GM18517 (cell line): Measurements from ENCODE around the gene KCNQ4.

Source experiments
- ATAC-seq: cut with Tn5 transposase; IDR thresholded peaks from one replicate; pipeline ENCODE4 v1.9.1; 2021; ENCODE audit warnings: mild to moderate bottlenecking, moderate library complexity; ENCODE audit not compliant: unreplicated experiment

KCNQ4 gene

DNA sequence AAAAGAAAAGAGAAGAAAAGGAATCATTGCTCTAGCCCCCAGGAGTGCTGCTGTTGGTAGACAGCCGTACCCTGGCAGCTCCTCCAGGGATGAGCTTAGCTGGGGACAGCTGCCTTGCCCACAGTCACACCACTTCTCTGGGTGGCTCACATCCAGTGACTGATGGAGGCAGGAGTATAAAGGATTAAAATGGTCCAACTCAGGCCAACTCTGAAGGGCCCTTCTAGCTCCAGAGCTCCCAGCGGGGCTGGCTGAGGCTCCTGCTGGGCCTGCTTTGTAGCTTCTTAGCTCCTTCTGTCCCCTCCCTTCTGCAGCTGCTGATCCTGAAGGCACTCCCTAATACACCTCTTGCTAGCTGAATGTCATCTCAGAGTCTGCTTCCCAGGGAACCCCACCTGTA is 74.2 kb downstream of the KCNQ4 start:
- ATAC-seq, result no peak

DNA sequence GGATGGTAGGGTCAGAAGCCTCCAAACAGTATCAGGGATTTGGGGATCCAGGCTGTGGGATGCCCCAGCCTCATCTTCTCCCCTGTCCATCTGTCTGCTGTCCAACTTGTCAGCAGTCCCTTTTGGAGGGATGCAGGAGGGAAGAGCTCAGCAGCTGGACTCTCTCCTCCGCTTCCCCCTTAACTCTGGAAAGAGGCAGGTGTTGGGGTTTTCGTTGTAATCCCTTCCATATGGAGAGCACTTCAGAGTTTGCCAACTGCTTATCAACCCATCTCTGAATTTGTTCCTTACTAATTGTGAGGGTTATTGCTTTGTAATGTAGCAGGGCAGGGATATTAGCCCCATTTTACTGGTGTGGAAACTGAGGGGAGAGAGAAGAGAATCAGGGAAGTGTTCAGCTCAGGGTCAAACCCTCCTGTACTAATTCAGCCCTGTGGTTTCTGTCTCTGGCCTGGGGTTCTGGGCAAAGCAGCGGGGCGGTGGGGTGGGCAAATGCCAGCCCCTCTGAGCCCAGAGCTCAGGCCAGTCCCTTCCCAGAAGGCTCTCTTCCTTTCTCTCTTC is 75.3 kb downstream of the KCNQ4 start:
- no peak for ATAC-seq

DNA sequence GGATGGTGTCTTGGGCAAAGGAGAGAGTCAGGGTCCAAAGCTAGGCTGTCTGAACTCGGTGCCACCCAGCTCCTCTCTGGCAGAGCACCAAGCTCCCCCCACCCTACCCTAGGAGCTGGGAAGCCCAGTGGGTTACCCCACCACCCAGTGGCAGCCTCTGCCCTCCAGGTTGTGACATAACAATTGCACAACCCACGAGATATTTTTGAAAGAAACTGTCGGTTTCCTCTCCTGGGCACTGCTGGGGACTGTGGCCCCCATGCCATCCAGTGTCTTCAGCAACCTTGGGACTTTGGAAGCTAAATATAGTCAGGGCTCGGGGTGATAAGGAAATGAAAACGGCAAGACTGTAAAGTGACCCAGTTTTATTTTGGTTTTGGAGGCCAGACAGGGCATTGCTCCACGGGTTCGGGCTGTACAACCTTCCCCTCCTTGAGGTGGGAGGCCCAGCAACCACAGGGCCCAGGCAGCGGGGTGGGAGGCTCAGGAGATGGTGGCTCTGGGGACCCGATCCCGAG is 77.2 kb downstream of the KCNQ4 start:
- ATAC-seq, result no peak

DNA sequence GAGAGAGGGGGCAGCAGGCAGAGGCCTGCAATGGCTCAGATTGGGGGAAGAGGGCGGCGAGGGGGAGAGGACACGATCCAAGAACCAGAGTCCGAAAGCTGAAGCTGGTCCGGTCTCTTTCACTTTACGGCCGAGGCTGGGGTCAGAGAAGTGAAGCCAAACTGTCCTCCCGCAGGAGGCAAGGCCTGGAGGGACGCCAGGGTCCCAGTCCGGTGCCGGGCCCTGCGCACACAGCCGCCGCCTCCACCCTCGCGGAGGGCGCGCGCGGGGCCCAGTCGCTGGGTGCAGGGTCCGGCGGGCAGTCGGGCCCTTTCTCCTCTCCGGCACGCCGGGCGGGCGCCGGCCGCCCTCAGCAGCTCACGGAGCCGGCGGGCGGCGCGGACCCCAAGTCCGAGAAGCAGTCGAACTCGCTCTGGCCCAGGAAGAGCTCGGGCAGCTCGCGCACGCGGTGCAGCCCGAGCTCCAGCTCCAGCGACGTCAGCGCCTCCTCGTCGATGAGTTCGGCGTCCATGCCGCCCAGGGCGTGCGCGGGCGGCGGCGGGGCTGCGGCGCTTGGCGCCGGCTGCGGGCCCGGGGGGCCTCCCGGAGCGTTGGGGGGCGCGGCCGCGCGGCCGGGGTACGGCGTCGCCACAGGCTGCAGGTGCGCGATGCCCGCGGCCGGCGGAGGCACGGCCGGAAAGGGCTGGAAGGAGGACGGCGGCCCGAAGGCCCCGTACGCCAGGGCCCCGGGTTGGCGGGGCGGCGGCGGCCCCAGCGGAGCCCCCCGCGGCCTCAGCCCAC is 77.8 kb downstream of the KCNQ4 start:
- peak; percentile 5 for ATAC-seq

DNA sequence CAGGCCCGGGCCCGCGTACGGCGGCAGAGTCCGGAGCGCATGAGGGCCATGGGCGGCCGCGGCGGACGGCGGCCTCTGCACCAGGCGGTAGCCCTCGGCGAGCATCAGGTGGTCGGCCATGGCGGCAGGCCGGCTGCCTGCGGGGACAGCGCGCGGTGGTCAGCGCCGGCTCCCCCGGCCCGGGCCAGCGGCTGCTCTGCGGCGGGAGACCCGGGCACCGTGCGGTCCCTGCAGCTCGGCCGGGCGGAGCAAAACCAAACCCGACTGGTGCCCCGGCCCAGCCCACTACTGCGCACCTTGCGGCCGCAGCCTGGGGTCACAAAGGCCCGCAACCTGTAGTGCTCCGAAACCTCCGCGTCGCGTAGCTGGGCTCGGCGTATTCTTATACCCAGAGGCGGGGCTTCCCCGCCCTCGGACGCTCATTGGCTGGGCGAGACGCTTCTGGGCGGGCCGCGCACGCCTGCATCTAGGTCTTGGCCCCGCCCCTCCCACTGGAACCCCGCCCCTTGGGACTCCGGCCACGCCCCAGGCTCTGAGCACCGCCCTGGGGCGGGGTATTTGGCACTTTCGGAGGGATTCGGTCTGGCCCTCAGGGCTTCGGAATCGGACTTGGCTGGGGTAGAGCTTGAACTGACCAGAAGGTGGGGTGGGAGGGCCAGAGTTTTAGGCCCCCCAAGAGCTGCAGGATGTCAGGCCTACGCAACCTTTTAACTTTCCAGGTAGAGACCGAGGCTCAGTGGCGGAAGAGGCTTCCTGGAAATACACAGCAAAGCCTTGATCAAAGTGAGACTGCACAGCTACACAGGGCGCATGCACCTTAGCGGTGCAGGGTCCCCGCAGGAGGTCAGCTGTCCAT is 78.6 kb downstream of the KCNQ4 start, which contains the start of gene CITED4:
TSS of gene CITED4 (minus strand) at position 356 of the 856 bp plus-strand sequence. CDS start at position 120, 236 bp downstream.
- ATAC-seq, result peak; percentile 83

DNA sequence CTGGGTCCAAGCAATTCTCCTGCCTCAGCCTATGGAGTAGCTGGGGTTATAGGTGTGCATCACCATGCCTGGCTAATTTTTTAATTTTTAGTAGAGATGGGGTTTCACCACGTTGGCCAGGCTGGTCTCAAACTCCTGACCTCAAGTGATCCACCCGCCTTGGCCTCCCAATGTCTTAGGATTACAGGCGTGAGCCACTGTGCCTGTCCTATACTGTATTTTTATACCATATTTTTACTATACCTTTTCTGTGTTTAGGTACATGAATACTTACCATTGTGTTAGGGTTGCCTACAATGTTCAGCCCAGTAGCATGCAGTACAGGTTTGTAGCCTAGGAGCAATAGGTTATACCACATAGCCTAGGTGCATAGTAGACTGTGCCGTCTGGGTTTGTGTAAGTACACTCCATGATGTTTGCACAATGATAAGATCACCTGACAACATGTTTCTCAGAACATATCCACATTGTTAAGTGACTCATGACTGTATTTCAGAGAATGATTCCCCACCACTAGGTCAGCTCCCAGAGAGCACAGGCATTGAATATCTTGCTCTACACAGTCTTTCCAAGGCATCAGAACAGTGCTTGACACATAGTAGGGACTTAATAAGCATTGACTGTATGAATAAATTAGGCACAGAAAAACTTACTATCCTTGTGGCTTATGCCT is 84.6 kb downstream of the KCNQ4 start:
- no peak for ATAC-seq

DNA sequence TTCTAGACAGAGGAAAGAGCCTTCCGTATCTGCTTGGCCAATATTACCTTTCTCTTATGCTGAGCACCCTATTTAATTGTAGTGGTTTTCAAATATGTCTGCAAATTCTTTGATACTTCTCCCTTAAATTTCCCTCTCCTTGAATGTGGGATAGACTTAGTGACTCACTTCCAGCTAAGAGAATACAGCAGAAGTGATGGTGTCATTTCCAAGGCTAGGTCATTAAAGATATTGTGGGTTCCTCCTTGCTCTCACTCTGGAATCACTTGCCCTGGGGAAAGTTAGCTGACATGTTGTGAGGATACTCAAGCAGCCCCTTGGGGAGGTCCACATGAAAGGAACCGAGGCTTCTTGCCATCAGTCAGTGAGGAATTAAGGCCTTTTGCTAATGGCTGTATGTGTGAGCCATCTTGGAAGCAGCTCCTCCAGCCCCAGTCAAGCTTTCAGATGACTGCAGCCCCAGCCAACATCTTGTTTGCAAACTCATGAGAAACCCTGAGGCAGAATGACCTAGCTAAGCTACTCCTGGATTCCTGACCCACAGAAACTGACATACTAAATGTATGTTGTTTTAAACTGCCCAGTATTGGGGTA is 86.6 kb downstream of the KCNQ4 start:
- ATAC-seq, result no peak

DNA sequence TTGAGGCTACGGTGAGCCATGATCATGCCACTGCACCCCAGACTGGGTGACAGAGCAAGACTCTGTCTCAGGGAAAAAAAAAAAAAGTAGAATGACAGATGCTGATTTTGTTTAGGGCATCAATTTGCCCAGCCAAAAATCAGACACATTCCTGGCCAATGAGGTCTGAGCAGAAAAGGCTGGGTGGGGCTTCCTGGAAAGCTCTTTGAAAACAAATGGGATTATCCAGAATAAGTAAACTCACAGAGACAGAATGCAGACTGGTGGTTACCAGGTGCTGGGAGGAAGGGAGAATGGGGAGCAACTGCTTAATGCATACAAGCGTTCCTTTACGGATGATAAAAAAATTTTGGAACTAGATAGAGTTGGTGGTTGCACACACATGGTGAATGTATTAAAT is 88.7 kb downstream of the KCNQ4 start:
- no peak for ATAC-seq

DNA sequence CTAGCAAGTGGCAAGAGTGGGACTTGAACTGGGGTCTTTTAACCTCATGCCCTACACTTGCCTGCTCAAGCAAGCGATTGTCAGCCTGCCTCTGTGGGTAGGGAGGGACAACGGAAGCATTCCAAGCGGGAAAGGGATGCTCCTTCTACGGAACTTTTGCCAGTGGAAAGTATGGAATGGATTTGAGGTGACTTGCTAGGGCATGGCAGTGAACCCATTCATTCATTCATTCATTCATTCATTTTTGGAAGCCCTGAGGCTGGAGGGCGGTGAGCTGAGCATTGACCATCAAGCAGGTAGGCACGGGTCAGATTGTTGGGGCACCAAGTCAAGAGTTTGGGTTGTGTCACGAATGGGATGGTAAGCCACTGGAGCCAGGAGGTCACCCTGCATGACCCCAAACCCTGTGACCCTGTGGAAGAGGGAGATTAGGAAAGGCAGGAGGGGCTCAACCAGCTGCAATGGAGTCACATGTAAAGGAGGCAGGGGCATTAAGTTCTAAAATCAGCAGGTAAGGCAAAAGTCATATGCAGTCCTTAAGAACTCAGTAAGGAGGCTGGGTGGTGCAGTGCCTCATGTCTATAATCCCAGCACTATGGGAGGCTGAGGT is 90.4 kb downstream of the KCNQ4 start:
- no peak for ATAC-seq

DNA sequence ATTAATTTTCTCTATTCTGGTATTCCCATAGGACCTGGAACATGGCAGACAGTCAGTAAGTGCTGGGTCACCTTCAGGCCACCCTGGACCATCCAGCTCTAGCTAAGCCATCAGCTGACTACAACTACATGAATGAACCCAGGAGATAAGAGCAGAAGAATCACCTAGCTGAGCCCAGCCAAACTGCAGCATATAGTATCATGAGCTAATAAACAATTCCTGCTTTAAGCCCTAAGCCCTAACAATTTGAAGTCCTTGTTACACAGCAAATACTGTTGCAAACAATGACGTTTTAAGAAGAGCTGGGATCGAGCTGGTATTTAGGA is 92.8 kb downstream of the KCNQ4 start:
- ATAC-seq, result no peak

DNA sequence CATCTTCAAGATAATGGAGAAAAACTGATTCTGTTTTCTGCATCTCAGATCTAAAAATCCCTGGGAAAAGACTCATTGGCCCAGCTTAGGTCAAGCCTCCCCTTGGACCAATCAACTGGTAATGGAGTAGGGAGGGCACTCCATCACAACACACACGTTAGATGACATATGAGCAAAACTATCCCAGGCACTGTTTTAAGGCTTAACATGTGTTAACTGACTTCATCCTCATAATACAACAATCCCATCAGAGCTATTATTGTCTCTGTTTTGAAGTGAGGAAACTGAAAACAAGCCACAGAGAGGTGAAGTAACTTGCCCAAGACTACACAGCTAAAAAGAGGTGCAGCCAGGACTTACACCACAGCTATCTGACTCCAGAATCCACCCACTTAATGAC is 93.3 kb downstream of the KCNQ4 start:
- ATAC-seq, result no peak

DNA sequence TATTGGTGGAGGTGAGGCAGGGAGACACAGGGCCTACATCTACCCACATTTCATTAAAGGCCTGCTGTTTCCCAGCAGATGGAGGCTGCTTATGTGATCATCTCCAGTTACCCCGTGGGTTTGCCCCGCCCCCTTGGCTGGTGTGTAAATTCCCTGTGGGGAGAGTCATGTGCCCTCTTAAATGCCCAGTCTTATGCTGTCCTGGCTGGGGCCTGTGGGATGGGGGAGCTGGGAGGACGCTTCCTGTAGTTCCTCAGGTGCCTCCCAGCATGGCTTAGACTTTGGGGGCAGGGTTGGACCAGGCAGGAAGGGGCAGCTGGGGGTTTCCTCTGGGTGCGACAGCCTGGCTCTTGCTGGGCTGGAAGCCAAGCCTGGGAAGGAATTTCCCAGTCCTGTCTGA is 94.1 kb downstream of the KCNQ4 start:
- ATAC-seq, result no peak

DNA sequence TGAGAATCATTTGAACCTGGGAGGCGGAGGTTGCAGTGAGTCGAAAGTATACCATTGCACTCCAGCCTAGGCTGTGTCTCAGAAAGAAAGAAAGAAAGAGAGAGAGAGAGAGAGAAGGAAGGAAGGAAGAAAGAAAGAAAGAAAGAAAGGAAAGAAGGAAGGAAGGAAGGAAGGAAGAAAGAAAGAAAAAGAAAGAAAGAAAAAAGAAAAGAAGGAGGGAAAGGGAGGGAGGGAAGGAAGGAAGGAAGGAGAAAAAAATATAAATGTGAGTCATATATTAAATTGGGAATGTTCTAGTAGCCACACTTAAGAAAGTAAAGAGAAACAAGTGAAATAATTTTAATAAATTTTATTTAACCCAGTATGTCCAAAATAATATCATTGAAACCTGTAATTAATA is 95.3 kb downstream of the KCNQ4 start:
- ATAC-seq, result no peak

DNA sequence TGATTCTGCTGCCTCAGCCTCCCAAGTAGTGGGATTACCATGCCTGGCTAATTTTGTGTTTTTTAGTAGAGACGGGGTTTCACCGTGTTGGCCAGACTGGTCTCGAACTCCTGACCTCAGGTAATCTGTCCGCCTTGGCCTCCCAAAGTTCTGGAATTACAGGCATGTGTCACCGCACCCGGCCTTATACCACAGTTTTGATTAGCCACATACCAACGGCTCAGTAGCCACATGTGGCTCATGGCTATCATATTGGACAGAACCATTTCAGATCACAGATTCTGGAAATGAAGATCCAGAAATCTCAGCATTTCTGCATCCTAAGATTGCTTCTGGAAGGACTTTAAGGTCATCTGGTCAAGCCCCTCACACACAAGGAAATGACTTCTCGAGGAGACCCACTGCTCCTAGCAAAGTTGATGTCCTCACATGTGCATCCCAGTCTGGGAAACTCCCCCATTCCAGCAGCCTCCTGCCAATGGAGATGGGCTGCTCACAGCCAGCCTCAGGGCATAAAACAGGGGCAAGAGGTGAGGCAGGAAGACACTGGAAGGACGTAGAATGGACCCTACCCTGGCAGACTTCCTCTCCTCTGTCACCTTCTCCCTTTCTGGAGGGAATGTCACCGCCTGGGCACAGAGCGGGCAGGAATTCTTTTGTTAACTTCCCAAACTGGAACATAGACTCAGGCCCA is 96.0 kb downstream of the KCNQ4 start:
- ATAC-seq, result no peak

DNA sequence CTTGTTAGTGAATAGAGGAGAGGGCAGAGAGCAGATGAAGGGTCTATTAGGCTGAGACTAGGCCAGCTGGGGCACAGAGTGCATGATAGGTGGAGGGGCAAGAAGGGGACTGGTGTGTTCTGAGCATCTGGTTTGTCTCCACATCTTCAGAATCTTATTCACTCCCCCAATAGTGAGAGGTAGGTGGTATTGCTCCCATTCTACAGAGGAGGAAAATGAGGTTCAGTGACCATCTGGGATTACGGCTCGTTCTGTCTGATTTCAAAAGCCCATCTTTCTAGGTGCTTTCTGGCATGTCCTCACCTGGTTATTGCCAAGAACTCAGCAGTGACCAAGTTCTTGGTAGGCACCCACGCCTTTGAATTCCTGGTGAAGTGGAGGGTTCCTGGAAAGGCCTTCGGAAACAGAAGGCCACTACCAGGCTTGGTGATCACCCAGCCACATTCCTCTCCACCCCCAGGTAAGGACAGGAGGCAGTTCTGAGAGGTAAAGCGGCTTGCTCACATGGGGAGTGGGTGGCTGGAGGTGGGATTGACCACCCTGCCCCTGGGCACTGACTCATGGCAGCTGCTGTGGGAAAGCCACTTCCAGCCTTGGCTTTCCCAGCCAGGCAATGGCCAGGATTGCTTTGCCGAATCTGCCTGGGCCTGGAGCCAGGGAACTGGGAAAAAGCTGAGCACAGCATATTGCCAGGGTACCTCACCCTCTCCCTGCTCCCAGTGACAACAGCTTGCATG is 97.4 kb downstream of the KCNQ4 start:
- no peak for ATAC-seq

DNA sequence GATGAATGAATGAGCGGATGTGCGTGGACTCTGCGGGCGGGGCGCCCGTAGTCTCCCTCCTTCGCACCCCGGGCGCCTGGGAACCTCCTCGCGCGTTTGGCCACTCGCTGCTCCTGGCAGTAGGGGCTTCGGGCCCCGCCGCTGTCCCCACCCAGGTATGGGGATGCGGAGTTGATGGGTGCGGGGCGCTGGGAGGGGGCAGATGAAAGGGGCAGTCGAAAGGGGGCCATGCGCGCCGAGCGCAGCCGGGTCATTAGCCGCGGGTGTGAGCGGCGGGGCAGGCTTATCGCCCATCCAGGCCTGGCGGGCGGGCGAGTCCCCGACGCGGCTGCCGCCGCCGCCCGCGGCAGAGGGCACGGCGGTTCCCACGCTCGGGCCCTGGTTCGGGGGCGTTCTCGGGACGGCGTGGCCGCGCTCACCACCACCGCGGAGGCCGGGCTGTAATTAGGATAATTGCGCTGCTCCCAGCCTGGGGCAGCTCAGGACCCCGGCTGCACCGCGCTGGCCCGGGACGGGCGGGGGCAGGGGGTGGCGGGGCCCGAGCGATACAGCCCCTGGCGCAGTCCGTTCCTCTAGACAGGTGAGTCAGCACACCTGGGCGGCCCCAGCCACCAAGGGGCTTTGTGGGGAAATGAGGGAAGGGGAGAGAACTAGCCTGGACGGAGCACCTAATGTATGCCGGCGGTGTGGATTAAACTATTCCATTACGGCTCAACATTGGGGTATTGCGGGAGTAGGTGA is 100.6 kb downstream of the KCNQ4 start:
- no peak for ATAC-seq

DNA sequence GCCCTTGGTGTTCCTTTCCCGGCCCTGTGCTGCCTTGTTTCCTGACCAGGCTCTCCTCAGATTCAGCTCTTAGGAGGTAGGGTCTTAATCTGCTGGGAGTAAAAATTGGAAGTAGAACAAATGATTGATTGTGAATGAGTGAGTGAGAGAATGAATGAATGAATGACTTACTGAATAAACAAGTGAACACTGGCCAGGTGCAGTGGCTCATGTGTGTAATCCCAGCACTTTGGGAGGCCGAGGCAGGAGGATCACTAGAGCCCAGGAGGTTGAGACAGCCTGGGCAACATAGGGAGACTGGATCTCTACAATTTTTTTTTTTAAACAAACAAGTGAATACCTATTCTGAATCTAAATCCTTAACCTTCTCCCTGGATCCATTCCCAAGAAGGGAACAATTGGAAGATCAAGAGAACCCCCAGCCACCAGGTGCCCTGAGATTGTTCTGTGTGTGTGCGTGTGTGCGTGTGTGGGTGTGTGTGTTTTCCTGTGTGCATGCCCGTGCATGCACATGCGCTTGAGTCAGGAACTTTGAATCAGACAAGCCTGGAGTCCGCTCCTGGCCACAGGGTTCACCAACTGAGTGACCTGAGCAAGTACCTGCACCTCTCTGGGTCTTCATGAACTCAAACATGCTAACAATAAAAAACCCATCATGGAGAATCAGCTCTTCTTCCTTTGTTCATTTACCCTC is 102.9 kb downstream of the KCNQ4 start:
- ATAC-seq, result no peak

DNA sequence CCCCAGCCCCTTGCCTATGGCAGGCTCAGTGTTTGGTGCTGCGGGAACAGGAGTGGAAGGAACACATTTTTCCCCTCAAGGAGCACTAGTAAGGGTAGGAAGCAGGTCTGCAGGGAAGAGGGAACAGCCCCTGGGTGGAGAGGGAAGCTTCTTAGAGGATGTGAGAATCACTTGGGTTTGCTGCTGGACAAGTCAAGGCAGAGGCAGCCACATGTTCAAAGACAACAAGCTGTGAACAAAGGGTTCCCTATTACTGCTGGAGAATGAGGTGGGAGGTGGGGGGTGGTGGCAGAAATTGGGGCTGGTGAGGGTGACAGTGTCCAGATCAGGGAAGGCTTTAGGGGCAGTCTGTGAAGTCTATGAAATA is 103.4 kb downstream of the KCNQ4 start:
- ATAC-seq, result no peak
